AG09319 (cell line): ENCODE measurements around the gene CFHR5.
"Not testable (repeated sequence)": the region's sequence is repeated elsewhere in the genome, so short reads cannot be mapped to it uniquely, and the experiment has no call there.

Experiments used
- DNase-seq: peaks from one replicate; pipeline ENCODE4 v3.0.0-alpha.2; 2010; ENCODE audit warnings: low read depth; ENCODE audit errors: extremely low read depth
- TF ChIP-seq, protein P1 (sequence below): IDR thresholded peaks from 2 replicates; pipeline ENCODE4 v1.5.1; 2011; ENCODE audit warnings: low read depth, mild to moderate bottlenecking, inconsistent platforms, low read length, moderate library complexity

The CFHR5 gene

DNA sequence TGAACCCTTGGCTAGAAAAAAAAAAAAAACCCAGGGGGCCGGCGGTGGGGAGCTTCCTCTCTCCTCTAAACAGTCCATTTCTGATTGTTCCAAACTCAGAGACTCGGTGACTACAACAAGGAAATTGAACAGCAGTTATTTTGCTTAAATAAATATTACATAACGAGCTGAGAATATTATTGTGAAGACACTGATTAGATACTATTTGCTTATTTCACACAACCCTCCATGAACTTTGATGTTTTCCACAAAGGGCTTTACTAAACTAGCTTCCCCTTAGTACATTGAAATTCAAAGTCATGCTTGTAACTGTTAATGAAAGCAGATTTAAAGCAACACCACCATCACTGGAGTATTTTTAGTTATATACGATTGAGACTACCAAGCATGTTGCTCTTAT, at the start of gene CFHR5:
Gene CFHR5, plus strand, starts transcription at position 279 of the 400 bp plus-strand sequence. Its CDS starts 109 bp downstream, at position 388.
- no peak for DNase-seq
- TF ChIP-seq, protein P1, sequence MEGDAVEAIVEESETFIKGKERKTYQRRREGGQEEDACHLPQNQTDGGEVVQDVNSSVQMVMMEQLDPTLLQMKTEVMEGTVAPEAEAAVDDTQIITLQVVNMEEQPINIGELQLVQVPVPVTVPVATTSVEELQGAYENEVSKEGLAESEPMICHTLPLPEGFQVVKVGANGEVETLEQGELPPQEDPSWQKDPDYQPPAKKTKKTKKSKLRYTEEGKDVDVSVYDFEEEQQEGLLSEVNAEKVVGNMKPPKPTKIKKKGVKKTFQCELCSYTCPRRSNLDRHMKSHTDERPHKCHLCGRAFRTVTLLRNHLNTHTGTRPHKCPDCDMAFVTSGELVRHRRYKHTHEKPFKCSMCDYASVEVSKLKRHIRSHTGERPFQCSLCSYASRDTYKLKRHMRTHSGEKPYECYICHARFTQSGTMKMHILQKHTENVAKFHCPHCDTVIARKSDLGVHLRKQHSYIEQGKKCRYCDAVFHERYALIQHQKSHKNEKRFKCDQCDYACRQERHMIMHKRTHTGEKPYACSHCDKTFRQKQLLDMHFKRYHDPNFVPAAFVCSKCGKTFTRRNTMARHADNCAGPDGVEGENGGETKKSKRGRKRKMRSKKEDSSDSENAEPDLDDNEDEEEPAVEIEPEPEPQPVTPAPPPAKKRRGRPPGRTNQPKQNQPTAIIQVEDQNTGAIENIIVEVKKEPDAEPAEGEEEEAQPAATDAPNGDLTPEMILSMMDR = no peak

DNA sequence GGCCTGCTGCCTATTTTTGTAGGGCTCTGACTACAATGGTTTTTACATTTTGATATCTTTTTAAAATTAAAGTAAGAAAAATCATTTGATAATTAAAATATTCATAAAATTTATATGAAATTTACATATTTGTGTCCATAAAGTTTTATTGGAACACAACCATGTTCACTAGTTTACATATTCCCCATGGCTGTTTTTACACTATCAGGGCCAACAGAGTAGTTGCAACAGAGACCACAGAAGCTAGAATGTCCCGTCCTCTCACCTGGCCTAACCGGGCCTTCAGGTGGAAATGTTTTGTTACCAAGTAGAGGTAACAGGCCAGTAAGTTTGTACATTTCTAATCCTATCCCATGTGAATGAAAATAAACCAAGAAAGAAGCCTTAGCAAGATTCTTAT, 44.5 kb upstream of the CFHR5 start:
- not testable (repeated sequence) for DNase-seq

DNA sequence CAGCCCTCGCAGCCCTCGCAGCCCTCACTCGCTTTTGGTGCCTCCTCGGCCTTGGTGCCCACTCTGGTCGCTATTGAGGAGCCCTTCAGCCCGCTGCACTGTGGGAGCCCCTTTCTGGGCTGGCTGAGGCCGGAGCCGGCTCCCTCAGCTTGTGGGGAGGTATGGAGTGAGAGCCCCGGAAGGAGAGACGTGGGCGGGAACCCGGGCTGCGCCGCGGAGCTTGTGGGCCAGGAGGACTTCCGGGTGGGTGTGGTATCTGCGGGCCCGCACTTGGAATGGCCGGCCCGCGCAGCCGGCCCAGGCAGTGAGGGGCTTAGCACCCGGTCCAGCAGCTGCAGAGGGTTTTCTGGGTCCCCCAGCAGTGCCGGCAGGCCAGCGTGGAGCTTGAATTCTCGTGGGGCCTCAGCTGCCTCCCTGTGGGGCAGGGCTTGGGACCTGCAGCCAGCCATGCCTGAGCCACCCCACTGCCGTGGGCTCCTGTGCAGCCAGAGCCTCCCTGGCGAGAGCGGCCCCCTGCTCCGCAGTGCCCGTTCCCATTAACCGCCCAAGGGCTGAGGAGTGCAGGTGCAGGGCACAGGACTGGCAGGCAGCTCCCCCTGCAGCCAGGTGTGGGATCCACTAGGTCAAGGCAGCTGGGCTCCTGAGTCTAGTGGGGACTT, 43.7 kb upstream of the CFHR5 start:
- TF ChIP-seq, protein P1 = no peak
- no peak for DNase-seq

DNA sequence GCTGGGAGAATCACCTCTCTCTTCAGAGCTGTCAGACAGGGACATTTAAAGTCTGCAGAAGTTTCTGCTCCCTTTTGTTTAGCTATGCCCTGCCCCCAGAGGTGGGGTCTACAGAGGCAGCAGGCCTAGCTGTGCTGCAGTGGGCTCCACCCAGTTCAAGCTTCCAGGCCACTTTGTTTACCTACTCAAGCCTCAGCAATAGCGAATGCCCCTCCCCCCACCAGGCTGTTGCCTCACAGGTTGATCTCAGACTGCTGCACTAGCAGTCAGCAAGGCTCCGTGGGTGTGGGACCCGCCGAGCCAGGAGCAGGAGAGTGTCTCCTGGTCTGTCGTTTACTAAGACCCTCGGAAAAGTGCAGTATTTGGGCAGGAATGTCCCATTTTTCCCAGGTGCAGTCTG, 35.9 kb upstream of the CFHR5 start:
- DNase-seq = not testable (repeated sequence)

DNA sequence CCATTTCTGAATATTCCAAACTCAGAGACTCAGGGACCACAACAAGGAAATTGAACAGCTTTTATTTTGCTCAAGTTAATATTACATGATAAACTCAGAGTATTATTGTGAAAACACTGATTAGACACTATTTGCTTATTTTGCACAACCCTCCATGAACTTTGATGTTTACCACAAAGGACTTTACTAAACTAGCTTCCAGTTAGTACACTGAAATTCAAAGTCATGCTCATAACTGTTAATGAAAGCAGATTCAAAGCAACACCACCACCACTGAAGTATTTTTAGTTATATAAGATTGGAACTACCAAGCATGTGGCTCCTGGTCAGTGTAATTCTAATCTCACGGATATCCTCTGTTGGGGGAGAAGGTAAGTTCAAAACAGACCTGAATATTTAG, 33.8 kb upstream of the CFHR5 start, which contains the start of gene CFHR2:
Gene CFHR2, plus strand, starts transcription at position 171 of the 400 bp plus-strand sequence. Its CDS starts 143 bp downstream, at position 314.
- DNase-seq = not testable (repeated sequence)

DNA sequence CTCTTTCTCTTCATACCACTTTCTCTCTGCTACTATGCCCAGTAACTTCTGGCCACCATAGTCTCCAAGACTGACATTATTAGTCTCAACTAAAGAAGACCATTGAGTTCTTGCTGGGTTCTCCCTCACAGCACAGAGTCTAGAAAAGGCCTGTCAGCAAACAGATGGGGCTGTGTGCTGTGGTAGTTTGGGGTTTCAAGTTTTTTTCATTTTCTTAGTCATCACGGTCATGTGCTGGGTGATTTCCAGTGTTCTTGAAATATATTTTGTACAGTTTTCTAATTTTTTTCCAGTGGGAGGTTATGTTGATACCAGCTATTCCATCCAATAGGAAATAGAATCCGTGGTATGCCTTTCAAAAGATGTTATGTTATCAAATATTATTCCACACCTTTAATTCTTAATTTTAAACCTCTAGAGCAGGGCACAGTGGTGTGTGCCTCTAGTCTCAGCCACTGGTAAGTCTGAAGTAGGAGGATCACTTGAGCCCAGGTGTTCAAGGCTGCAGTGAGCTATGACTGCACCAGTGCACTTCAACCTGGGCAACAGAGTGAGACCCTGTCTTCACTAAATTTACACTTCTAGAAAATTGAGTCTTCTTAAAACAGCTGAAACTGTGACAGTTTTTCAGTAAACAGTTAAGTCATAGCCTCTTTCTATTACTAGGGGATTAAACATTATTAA, 25.5 kb upstream of the CFHR5 start:
- DNase-seq = no peak
- TF ChIP-seq, protein P1 = no peak

DNA sequence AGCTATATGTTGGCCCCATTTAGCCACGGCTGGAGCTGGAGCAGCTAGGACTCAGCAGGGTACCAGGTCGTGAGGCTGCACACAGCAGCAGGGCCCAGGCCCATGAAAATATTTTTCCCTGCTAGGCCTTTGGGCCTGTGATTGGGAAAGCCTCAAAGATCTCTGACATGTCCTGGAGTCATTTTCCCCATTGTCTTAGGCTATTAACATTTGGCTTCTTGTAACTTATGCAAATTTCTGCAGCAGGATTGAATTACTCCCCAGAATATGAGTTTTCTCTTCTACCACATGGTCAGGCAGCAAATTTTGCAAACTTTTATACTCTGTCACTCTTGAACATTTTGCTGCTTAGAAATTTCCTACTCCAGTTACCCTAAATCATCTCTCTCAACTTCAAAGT, 22.6 kb upstream of the CFHR5 start:
- no peak for DNase-seq
- TF ChIP-seq, protein P1 = no peak

DNA sequence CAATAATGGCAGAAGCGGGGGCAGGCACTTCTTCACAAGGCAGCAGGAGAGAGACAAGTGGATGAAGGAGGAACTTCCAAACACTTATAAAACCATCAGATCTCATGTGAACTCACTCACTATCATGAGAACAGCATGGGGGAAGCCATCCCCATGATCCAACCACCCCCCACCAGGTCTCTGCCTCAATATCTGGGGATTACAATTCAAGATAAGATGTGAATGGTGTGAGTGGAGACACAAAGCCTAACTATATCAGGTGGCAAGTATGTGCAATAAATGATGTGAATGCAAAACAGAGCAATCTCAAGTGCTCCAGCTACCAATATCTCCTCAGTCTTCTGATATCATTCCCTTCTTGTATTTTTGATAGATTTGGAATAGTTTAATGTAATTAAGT, 21.4 kb upstream of the CFHR5 start:
- DNase-seq = no peak
- TF ChIP-seq, protein P1 = no peak

DNA sequence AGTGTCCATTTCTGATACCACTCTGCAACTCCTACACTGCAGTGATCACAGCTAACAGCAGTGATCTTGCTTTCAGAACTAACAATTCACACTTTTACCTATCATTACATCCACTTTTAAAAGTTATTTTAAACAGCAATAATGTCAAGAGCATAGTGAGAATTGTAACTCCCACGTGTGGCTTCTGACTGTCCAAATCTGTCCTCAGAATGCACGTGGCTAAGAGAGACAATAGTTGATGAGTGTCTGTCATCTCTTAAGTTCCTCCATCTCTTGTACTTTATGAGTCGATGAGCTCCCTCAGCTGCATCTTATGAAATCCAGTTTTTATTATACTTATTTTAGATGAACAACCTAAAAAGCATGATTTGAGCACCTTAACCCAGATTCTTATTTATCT, 16.5 kb upstream of the CFHR5 start:
- DNase-seq = no peak
- TF ChIP-seq, protein P1 = no peak
